ENCODE measurements around the gene AP4S1.
"Not testable (repeated sequence)": the region's sequence is repeated elsewhere in the genome, so short reads cannot be mapped to it uniquely, and the experiment has no call there.

AP4S1 gene

DNA sequence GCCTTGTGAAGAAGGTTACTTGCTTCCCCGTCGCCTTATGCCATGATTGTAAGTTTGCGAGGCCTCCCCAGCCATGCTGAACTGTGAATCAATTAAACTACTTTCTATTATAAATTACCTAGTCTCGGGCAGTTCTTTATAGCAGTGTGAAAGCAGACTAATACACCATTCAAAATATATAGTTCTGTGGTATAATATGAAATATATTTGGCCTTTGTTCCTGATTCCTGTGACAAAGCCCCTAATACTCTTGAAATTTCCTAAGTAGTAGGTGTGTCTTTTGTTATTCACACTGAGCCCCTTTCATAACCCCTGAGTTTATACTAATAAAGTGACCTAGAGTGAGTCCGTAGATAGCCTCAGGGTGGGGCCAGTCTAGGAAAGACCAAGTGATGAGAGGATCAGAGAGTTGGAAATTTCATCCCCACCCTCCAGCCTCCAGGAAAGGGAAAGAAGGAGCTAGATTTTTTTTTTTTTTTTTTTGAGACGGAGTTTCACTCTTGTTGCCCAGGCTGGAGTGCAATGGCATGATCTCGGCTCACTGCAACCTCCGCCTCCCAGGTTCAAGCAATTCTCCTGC lies 20.1 kb downstream of the AP4S1 start:
- no peak for DNase-seq

- no peak for DNase-seq
Measured at GRCh38 chr14:31047503-31047902, 22.1 kb downstream of the AP4S1 start.

- DNase-seq = no peak
Measured at GRCh38 chr14:31051023-31051422, 25.6 kb downstream of the AP4S1 start.

DNA sequence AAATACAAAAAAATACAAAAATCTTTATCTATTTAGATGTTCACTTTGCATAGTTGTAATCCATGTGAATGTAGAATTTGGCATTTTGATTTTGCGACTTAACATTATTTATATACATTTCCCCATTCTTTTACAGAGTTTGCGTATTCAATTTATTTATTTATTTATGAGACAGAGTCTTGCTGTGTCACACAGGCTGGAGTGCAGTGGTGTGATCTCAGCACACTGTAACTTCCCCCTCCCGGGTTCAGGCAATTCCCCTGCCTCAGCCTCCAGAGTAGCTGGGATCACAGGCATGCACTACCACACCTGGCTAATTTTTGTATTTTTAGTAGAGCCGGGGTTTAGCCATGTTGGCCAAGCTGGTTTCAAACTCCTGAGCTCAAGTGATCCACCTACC lies 26.1 kb downstream of the AP4S1 start:
- DNase-seq = no peak

GRCh38 chr14:31052905-31053586 lies 27.6 kb downstream of the AP4S1 start:
- not testable (repeated sequence) for DNase-seq

GRCh38 chr14:31057035-31057434 lies 31.6 kb downstream of the AP4S1 start:
- no peak for DNase-seq

DNA sequence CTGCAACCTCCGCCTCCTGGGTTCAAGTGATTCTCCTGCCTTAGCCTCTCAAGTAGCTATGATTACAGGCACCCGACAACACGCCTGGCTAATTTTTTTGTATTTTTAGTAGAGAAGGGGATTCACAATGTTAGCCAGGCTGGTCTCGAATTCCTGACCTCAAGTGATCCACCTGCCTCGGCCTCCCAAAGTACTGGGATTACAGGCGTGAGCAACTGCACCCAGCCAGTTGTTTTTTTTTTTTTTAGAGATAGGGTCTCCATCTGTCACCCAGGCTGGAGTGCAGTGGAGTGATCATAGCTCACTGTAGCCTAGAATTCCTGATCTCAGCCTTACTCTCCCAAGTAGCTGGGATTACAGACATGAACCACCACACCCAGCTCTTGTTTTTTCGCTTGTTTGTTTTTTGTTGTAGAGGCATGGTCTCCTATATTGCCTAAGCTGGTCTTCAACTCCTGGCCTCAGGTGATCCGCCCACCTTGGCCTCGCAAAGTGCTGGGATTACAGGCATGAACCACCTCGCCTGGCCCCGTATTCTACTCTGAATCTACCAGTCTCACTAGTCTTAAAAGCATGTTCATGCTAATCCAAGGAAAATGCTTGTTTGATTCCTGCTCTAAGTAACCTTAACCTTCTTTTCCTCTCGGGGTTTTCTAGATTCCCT lies 32.4 kb downstream of the AP4S1 start:
- DNase-seq = no peak

- peak; percentile 85 for DNase-seq
Measured at GRCh38 chr14:31059152-31059924, 33.9 kb downstream of the AP4S1 start.

DNA sequence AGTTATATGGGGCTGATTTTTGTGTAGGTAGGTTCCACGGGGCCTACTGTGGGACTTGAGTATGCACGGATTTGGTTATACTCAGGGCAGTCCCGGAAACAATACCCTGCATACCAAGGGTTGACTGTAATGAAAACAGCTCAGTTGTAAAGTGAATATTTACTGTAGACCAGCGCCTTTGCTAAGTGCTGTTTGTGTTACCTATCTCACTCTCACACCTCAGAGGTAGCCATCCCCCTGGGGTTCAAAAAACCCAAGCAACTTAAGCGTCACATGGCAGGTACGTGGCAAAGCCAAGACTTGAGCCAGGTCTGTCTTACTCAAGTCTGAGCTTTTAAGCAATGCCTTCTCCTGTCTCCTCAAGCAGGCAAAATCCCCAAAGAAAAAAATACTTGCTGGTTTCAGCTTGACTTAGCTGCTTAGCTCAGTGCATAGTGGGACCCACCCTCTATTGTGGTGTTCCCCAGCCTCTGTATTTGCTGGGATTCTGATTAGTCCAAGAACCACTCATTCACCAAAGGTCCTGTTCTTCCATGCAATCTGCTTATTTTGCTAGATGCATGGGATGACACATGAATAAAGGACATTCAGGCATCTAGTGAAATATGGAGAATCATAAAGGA lies 34.9 kb downstream of the AP4S1 start:
- DNase-seq = no peak

GRCh38 chr14:31062908-31063307 lies 37.5 kb downstream of the AP4S1 start:
- not testable (repeated sequence) for DNase-seq

DNA sequence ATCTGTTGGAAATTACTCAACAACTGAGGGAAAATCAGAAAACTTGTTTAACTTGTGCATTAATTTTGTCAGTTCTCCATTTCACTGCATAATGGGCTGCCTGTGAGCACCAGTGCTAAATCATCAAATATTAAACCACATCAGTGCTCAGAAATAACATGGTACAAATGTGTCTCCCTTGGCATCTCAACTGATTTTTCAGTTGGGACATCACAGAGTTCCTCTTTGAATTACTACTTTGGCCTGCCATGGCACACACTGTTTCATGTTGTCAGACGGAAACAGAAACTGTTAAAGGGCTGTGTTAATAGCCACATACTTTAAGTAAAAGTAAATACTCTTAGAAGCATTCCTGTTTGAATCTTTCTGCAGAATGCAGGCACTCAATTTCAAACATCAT lies 42.8 kb downstream of the AP4S1 start:
- no peak for DNase-seq

DNA sequence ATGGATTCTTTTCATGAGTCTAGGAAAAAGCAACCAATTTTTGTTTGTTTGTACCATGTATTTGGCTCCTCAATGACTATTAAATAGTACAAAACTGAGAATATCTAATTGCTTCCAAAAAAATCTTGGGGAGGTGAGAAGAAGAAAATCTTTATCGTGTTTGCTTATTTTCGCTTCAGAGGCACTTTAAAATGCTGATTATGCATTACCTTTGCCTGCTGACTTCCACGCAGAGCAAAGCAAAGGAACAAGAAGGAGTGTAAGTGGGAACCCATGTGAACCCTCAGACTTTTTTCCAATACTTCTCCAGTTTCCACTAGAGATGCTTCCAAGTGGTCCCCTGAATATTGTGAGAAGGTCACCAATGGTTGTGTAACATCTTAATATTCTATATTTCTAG lies 43.9 kb downstream of the AP4S1 start:
- no peak for DNase-seq

- peak; percentile 66 for DNase-seq
Measured at GRCh38 chr14:31070431-31070830, 45.0 kb downstream of the AP4S1 start.

DNA sequence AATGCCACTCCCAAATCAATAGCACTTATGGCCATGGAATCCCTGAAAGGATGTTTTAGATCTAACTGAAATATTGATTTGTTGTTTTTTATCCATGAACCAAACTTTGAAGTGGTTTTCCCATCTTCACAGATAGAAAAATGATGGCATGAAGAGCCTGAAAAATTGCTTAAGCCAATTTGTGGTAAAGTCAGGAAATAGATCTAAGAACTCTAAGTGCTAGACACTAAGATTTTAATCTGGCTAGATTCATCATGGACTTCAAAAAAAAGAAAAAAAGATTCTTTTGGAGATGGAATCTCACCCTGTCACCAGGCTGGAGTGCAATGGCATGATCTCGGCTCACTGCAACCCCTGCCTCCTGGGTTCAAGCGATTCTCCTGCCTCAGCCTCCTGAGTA lies 45.7 kb downstream of the AP4S1 start:
- no peak for DNase-seq

GRCh38 chr14:31075144-31075543 lies 49.7 kb downstream of the AP4S1 start:
- no peak for DNase-seq

DNA sequence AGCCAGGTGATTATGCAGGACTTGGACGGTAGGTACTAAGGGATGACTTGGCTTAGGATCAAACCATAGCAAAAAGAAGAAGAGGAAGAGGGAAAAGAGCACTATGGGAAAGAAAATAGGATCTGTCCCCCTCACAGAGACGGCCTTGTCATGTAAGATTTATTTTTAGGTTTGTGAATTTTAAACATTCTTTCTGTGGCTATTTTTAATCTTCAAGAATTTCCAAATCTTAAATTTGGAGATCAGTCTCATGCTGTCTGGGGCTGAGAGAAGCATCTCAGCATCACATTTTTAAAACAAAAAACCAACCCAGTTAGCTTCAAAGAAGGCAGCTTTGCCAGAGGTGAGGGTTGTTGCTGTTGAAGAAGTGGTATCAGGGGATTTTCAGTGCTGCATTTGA lies 53.3 kb downstream of the AP4S1 start:
- no peak for DNase-seq

- no peak for DNase-seq
Measured at GRCh38 chr14:31080056-31080455, 54.6 kb downstream of the AP4S1 start.

DNA sequence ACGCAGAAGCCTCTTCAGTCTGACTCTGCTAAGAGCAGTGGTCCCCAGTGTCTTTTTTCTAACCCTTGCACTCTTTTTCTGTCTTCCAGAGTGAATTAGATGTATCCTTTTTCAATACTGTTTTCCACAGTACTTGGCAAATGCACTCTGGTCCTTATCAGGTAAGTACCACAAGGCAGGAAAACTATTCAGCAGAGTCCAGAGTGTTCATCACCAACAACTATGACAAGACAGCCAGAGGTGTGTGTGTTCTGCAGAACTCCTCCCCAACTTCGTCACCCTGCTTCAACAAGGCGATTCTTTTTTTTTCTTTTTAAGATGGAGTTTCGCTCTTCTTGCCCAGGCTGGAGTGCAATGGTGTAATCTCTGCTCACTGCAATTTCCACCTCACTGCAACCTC lies 55.0 kb downstream of the AP4S1 start:
- DNase-seq = no peak

- no peak for DNase-seq
Measured at GRCh38 chr14:31083781-31084180, 58.3 kb downstream of the AP4S1 start.

- no peak for DNase-seq
Measured at GRCh38 chr14:31084385-31084784, 58.9 kb downstream of the AP4S1 start.

DNA sequence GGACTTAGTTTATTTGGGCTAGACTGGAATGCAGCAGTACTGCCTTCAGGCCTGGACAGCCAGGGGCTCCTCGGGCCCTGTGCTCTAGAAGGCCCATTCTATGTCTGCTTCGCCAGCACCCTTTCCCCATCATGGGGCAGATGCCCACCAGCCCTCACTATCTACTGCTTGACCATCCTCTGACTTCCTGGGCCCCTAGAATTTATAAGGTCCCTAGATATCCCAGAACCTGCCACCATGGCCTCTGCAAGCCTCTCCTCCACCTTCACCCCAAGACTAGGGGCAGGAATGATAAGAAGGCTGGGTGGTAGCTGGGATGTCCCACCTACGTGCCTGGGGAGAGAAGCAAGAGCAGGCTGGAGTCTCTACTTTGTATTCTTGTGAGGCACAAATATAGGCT lies 59.6 kb downstream of the AP4S1 start:
- no peak for DNase-seq

- not testable (repeated sequence) for DNase-seq
Measured at GRCh38 chr14:31086466-31086865, 61.0 kb downstream of the AP4S1 start.

Measured in kidney glomerular epithelial cell (primary cell).